ENCODE results near the gene RNF220.

RNF220 gene

DNA sequence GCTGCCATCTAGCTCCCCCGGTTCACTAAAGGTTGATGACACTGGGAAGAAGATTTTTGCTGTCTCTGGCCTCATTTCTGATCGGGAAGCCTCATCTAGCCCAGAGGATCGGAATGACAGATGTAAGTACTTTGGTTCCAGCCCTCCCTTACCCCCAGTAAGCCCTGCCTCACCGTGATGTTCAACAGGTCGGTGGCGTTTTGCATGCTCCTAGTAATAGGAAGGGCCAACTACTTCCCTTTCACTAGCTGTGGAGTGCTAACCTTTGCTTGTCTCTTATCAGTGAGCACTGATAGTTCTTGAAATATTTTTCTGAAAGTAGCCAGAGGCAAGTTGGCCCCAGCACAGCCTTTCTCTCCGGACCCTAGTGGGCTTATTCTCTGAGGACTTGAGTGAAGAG, 7.5 kb downstream of the RNF220 start:
- DNase-seq (ENCODE audit: extremely low read depth, low read depth) = no peak
- H3K4me3 ChIP-seq (replicated peaks; ENCODE audit: low read depth, low read length) = no peak overlapping the region
- TF ChIP-seq, protein P1, sequence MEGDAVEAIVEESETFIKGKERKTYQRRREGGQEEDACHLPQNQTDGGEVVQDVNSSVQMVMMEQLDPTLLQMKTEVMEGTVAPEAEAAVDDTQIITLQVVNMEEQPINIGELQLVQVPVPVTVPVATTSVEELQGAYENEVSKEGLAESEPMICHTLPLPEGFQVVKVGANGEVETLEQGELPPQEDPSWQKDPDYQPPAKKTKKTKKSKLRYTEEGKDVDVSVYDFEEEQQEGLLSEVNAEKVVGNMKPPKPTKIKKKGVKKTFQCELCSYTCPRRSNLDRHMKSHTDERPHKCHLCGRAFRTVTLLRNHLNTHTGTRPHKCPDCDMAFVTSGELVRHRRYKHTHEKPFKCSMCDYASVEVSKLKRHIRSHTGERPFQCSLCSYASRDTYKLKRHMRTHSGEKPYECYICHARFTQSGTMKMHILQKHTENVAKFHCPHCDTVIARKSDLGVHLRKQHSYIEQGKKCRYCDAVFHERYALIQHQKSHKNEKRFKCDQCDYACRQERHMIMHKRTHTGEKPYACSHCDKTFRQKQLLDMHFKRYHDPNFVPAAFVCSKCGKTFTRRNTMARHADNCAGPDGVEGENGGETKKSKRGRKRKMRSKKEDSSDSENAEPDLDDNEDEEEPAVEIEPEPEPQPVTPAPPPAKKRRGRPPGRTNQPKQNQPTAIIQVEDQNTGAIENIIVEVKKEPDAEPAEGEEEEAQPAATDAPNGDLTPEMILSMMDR (IDR thresholded peaks at IDR 0.05; ENCODE audit: low read depth, low read length, missing control alignments) = no peak

DNA sequence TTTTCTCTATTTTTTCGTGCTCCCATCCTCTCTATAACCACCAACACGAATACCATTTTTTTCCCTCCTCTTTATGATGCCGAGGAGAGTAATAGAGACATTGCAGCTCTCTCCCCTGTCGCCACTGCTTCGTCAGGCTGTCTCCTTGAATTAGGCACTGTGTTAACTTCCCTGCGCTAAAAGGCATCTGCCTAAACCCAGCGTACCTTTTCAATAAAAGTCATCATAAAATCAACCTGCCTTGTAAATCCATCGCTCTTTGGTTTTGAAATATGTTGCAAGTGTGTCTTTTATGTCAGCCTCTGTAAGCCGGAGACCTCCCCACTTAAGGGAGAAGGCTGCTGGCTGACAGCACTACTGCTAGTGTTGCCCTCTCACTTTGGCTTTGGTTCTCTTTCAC, 8.7 kb downstream of the RNF220 start:
- TF ChIP-seq, protein P1 (IDR thresholded peaks at IDR 0.05; ENCODE audit: low read depth, low read length, missing control alignments) = no peak
- no peak for DNase-seq (ENCODE audit: extremely low read depth, low read depth)

GRCh38 chr1:44415013-44415412, 10.0 kb downstream of the RNF220 start:
- no peak for DNase-seq (ENCODE audit: extremely low read depth, low read depth)
- TF ChIP-seq, protein P1 (IDR thresholded peaks at IDR 0.05; ENCODE audit: low read depth, low read length, missing control alignments) = no peak
- no peak overlapping the region for H3K4me3 ChIP-seq (replicated peaks; ENCODE audit: low read depth, low read length)

More for the DNA sequence above, 8.7 kb downstream of the RNF220 start:
- no peak overlapping the region for H3K4me3 ChIP-seq (replicated peaks; ENCODE audit: low read depth, low read length)

DNA sequence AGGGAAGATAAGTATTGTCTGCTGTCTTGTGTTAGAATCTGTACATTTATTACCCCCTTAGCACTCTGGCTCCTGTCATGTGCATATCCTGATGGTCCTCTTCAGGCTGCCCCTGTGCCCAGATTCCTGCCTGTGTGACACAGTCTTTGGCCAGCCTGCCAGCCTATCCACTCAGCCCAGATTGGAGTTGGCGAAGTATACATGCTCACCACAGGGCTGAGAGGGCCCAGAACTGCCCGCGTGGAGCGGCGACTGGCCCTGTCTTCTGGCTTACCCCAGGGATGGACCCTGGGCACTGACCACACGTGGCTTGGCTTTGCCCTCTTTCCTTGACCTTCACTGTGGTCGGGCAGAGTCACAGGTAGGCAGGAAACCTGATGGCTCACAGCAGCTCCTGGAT, 11.4 kb downstream of the RNF220 start:
- H3K4me3 ChIP-seq (replicated peaks; ENCODE audit: low read depth, low read length) = no peak overlapping the region
- TF ChIP-seq, protein P1 (IDR thresholded peaks at IDR 0.05; ENCODE audit: low read depth, low read length, missing control alignments) = no peak
- DNase-seq (ENCODE audit: extremely low read depth, low read depth) = no peak

- no peak for DNase-seq (ENCODE audit: extremely low read depth, low read depth)
- TF ChIP-seq, protein P1 (IDR thresholded peaks at IDR 0.05; ENCODE audit: low read depth, low read length, missing control alignments) = no peak
- H3K4me3 ChIP-seq (replicated peaks; ENCODE audit: low read depth, low read length) = no peak overlapping the region
Observed at GRCh38 chr1:44417351-44418021, 12.4 kb downstream of the RNF220 start.

GRCh38 chr1:44418022-44418673, 13.1 kb downstream of the RNF220 start:
- no peak for DNase-seq (ENCODE audit: extremely low read depth, low read depth)
- TF ChIP-seq, protein P1 (IDR thresholded peaks at IDR 0.05; ENCODE audit: low read depth, low read length, missing control alignments) = no peak
- no peak overlapping the region for H3K4me3 ChIP-seq (replicated peaks; ENCODE audit: low read depth, low read length)

All from HFF-Myc (cell line).